HuH-7.5 (cell line): Measurements from ENCODE around the gene CFAP251.

Experiments
- DNase-seq: peaks from one replicate; pipeline ENCODE4 v3.0.0; 2011; ENCODE audit warnings: low spot score

The CFAP251 gene

GRCh38 chr12:122005252-122005776 is 86.9 kb downstream of the CFAP251 start:
- DNase-seq, result no peak

DNA sequence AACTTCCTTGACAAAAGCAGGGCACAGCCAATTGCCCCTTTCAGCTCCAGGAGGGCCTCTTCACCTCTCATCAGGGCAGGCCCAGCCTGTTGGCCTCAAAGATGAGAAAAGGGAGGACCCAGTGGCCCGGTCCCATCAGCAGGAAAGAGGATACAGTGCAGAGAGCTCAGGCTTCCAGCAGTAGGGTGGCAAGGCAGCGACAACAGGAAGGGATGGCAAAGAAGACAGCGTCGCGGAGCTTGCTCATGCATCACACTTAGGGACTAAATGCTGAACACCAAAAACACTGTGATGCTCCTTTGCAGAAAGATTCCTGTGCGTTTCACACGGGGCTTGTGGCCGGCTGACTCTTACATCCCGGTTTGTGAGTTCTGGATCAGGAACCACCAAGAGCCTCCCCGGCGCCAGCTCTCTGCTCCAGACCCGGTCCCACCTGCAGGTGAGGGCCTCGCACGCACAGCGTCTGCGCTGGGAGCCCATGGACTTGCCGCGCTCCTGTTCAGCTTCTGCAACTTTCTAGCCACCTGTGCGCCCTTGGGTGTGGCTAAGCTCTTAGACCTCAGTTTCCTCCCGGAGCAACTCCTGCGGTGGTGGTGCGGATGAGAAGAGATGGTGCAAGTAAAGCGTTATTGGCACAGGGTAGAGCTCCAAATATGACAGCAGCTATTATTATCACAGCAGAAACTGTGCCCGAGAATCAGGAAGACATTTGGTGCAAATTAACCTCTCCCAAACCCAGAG is 88.0 kb downstream of the CFAP251 start:
- DNase-seq, result no peak

- no peak for DNase-seq
These were observed 91.3 kb downstream of the CFAP251 start for GRCh38 chr12:122009741-122010140.

- no peak for DNase-seq
These were observed 93.8 kb downstream of the CFAP251 start for GRCh38 chr12:122012184-122012583.

- DNase-seq, result no peak
These were observed 94.7 kb downstream of the CFAP251 start for GRCh38 chr12:122013136-122013535.

DNA sequence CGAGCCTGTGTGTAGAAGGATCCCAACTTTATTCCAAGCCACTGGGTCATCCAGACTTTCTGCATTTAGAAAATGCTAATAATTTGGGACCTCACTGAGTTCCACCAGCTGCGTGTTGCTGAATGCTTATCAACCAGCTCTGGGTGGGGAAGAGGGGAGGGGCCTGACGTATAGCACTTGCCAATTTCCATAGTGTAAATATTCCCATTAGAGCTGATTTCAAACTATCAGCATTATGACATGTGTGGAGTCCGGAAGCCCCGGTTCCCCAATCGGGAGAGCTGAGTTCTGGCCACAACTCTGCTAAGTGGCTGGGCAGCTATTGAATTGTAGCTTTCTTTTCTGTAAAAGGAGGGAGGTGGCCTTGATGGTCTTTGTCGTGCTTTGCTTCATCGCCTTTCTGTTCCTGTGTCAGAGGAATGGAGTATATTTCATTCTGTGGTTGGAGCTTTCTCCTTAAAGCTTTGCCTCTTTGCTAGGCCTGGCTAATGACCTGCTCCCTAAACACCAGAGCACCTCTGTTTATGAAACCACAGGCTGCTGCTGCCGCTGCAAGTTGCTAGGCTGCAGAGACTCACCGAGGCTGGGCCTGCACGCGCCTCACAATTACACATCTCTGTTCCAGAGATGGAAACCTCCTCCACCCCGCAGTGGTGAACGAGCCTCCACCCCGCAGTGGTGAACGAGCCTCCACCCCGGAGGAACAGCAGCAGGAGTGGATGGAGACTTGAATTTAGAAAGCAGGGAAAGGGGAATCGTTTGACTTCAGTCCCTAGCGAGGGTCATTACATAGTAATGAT is 95.6 kb downstream of the CFAP251 start:
- no peak for DNase-seq

GRCh38 chr12:122014781-122015180 is 96.4 kb downstream of the CFAP251 start:
- DNase-seq, result no peak

GRCh38 chr12:122018457-122018856 is 100.1 kb downstream of the CFAP251 start:
- no peak for DNase-seq

- DNase-seq, result no peak
These were observed 100.5 kb downstream of the CFAP251 start for GRCh38 chr12:122018937-122019336.

DNA sequence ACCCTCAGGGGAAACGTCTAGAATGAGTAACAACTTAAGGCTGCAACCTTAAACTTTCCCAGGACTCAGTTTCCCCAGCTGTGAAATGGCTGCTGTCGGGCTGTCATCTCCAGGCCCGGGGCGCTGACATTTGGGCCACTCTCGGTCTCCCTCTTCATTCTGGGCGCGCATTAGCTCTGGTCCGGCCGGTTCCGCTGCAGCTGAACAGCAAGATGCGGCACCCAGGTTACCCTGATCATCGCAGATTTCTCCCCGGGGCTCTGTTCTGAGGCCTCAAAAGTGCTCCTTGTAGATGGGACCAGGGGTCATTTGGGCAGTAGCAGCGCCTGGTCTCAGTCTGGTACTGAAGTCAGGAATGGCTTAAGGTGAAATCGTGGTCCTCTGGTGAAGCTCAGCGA is 102.4 kb downstream of the CFAP251 start:
- DNase-seq, result no peak

DNA sequence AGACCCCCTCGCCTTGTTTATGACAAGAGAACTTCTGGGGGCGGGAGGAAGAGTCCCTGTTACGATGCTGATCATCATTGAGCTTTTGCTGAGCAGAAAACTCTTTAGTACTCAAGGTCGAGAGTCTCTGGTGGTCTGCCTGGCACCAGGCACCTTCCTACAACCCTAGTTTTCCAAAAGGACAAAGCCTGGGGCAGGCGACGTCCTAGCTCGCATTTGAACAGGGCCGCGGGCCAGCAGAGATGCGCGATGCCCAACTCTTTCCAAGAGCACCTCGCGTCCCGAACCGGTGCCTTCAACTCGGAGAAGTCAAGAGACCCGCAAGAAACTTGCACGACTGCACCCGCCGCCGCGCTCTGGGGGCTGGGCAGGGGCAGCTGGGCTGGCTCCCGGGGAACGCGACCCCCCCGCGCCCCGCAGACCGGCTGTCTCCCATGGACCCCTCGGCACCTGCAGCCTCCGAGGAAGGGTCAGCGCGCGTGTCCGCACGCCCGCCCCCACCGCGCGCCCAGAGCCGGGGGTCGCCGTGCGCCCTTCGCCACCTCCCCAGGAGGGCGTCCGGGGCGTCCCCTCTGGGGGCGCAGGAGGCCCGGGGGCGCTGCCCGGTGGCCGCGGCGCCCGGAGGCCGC is 102.9 kb downstream of the CFAP251 start:
- no peak for DNase-seq

DNA sequence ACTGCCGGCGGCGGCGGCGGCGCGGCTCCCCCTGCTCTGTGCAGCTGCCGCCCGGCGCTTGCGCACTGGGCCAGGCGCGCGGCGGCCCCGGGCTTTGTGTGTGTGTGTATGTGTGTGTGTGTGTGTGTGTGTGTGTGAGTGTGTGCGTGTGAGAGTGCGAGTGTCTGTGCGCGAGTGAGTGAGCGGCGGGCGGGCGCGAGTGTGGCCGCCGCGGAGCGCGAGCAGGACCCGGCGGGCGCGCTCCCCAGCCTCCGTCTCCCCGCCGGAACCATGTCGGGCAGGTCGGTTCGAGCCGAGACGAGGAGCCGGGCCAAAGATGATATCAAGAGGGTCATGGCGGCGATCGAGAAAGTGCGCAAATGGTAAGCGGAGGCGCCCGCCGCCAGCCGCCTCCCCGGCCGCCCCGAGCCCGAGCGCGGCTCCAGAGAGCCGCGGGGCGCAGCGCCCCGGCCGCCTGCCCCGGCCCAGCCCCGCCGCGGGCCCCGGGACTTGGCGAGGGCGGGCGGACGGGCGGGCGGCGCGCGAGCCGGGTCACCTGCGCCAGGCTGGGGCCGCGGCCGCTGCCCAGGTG is 103.5 kb downstream of the CFAP251 start, which contains the start of gene BCL7A:
BCL7A (plus strand) TSS at position 63 of the 571 bp plus-strand sequence; CDS start at position 271, 208 bp downstream.
- peak; percentile 71 for DNase-seq

DNA sequence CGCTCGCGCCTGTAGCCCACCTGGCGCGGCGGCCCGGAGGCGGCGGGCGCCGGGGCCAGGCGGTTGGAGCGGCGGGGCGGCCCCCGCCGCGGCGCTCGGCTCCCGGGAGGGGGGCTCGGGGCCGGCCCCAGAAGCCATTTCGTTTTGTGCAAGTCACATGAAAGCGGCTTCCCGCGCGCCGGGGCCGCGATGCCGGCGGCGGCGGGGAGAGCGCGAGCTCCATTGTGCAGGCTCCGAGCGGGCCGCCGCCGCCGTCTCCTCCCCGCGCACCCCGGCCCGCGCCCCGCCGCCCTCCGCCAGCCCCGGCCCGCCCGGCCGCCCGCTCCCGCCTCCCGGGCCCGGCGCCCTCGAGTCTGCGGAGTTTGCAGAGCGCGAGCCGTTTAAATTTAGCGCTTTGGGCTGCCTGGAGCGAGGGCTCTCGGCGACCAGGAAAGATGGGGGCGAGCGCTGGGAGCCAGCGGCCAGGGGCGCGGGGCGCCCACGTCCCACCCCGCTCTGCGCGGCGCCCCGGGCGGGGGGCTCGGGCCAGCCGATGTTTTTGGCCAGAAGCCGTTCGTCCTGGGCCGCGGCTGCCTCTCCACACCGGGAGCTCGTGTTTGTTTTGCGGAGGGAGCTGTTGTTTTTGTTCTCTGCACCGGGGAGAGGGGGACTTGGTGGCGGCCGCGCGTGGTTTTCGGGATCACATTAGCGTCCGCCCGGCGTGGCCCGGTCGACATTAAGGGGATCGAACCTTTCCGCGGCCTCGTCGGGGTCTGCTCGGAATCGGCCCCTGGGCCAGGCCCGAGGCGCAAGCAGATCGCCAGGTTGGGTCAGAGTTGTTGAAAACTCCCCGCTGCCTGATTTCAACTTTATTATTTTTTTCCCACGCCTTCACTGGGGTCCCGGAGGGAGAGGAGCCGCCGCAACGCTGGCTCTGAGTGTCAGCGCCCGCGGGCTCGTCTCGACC is 104.3 kb downstream of the CFAP251 start:
- peak; percentile 42 for DNase-seq

DNA sequence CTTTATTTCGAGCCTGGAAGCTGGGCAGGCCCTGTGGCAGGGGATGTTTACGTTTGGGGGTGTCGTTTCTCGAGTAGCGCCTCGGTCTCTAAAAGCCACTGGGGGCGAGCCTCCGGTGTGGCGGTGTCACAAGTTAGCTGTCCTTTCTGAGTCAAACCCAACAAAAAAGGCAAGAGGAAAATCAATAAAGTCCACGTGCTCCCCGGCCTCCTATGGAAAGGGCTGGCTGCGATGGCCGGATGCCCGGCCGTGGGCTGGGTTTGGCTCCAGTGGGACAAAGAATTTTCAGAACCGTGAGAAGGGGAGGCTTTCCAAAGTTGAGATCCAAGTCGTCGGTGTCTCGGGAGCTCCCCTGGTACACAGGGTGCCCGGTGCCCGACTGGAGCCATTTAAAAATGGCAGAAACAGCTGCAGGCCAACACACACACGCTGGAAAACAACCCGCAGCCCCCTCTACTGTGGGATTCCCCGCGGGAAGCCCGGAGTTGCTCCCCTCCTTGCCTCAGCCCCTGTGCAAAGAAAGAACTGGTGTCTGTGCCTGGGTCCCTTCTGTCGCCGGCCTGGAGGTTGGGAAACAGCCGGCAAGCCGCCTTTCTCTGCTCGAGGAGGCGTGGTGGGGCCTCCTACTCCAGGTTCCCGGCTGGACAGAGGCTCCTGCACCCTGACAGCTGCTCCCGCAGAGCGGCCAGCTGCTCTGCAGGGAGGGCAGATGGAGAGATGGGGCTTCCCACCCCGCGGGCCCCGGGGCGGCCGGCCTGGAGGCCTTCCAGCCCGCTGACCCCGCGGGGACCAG is 105.1 kb downstream of the CFAP251 start:
- peak; percentile 89 for DNase-seq

- no peak for DNase-seq
These were observed 105.9 kb downstream of the CFAP251 start for GRCh38 chr12:122024132-122024785.

- no peak for DNase-seq
These were observed 108.4 kb downstream of the CFAP251 start for GRCh38 chr12:122026706-122027333.

GRCh38 chr12:122028165-122028904 is 109.9 kb downstream of the CFAP251 start:
- DNase-seq, result no peak

- no peak for DNase-seq
These were observed 110.6 kb downstream of the CFAP251 start for GRCh38 chr12:122028905-122029560.
